ENCODE data around the gene RNF208. TPM values are rescaled to one million over a fixed set of nuclear protein-coding genes. Genes with fewer than 3 reads are reported as not detected.

The RNF208 gene
- polyA plus RNA-seq, 1 of the 3 experiments (the other 2 are of a cell fraction): 2.7 TPM

GRCh38 chr9:137225699-137226331, 3.8 kb upstream of the RNF208 start:
- ChIA-PET POLR2A (no interaction called here), CTCF (interaction anchor here (0.5 to 7.7 kb wide), 12 partner anchors 10 to 1134 kb away, joined by 3 to 95 read pairs (median 6); partner anchors contain the start of genes ANAPC2, DPP7, SAPCD2 and SSNA1)
- no peak overlapping the region for H2AFZ ChIP-seq (ENCODE audit: low read depth)
- no peaks in the 10 kb centered on the region for H3K79me2 ChIP-seq (ENCODE audit: insufficient read depth)
- DNase-seq: no peak
- no peaks in the 10 kb centered on the region for H3K9me2 ChIP-seq
- no peak overlapping the region for H3K4me2 ChIP-seq
- peaks cover 0 to 54% of the 10 kb centered on the region in 2 experiments; a peak in 1 of 4 replicates for H3K4me1 ChIP-seq (ENCODE audit: control insufficient read depth in 1 of 2, insufficient read depth in 2 of 2, low read depth in 1 of 2, low read length in 1 of 2)
- no peaks in the 10 kb centered on the region for H3K9me3 ChIP-seq
- H3F3A ChIP-seq (replicated peaks; ENCODE audit: insufficient read depth): peaks cover 16% of the 10 kb centered on the region
- H3K27ac ChIP-seq (ENCODE audit: low read depth in 2 of 2, low read length in 1 of 2): no peak overlapping the region; a peak in 1 of 4 replicates
- WGBS (ENCODE audit: low lambda C conversion rate): 100% methylated on average over 1 of the region's 21 CpGs
- no peak overlapping the region for H3K9ac ChIP-seq
- no peaks in the 10 kb centered on the region for H3K36me3 ChIP-seq (replicated peaks in 1 of 2; ENCODE audit: control insufficient read depth in 1 of 2, insufficient read depth in 2 of 2, low read length in 1 of 2)
- no peak overlapping the region for H3K4me3 ChIP-seq (ENCODE audit: low read depth in 2 of 2, low read length in 1 of 2)
- no peaks in the 10 kb centered on the region for H4K20me1 ChIP-seq (ENCODE audit: insufficient read depth)
- no peak for TF ChIP-seq SIN3A (IDR thresholded peaks at IDR 0.05; ENCODE audit: borderline replicate concordance, low read depth, low read length)
- TF ChIP-seq GATA2 (CRISPR knock-in tag; IDR thresholded peaks at IDR 0.05): no peak
- TF ChIP-seq NRF1 (IDR thresholded peaks at IDR 0.05; ENCODE audit: low read depth, low read length): no peak
- TF ChIP-seq RXRA (IDR thresholded peaks at IDR 0.05; ENCODE audit: borderline replicate concordance, low read depth): no peak
- no peak for TF ChIP-seq RFX5 (IDR thresholded peaks at IDR 0.05; ENCODE audit: low read length)
- no peaks in the 10 kb centered on the region for H3K27me3 ChIP-seq (ENCODE audit: insufficient read depth)

GRCh38 chr9:137224830-137225694, 3.0 kb upstream of the RNF208 start, which contains the start of gene CYSRT1:
Gene CYSRT1 (plus strand): TSS chr9:137225174. CDS start chr9:137225622, 448 bp downstream.
- H2AFZ ChIP-seq (ENCODE audit: low read depth): 0 out of 2 replicates have a peak within 1 kb of the TSS, but pooled peaks have one; percentile 91
- H3K36me3 ChIP-seq (replicated peaks in 1 of 2; ENCODE audit: control insufficient read depth in 1 of 2, insufficient read depth in 2 of 2, low read length in 1 of 2): no peaks in the 10 kb centered on the region
- H3K27ac ChIP-seq (ENCODE audit: low read depth in 2 of 2, low read length in 1 of 2): peak within 1 kb of the TSS; percentile 75 to 86; a peak in 2 of 4 replicates
- no peaks in the 10 kb centered on the region for H3K9me3 ChIP-seq
- H3K79me2 ChIP-seq (ENCODE audit: insufficient read depth): no peaks in the 10 kb centered on the region
- 51% methylated on average over 15 of the region's 23 CpGs for WGBS (ENCODE audit: low lambda C conversion rate)
- no peaks in the 10 kb centered on the region for H3K9me2 ChIP-seq
- ChIA-PET CTCF (interaction anchor here (0.6 to 7.7 kb wide), 10 partner anchors 9 to 196 kb away, joined by 3 to 95 read pairs (median 5); partner anchors contain the start of genes ANAPC2, NPDC1, SAPCD2 and SSNA1), POLR2A (interaction anchor here (3.4 kb wide), 1 partner anchor 16 kb away, joined by 18 read pairs; the partner anchor contains the start of gene TUBB4B)
- H3K4me2 ChIP-seq: peak within 1 kb of the TSS; percentile 99
- H4K20me1 ChIP-seq (ENCODE audit: insufficient read depth): no peaks in the 10 kb centered on the region
- peak within 1 kb of the TSS; percentile 69 to 92 for H3K4me3 ChIP-seq (ENCODE audit: low read depth in 2 of 2, low read length in 1 of 2)
- H3F3A ChIP-seq (replicated peaks; ENCODE audit: insufficient read depth): peaks cover 16% of the 10 kb centered on the region
- DNase-seq: no peak
- H3K4me1 ChIP-seq (ENCODE audit: control insufficient read depth in 1 of 2, insufficient read depth in 2 of 2, low read depth in 1 of 2, low read length in 1 of 2): peaks cover 0 to 54% of the 10 kb centered on the region in 2 experiments; a peak in 1 of 4 replicates
- no peaks in the 10 kb centered on the region for H3K27me3 ChIP-seq (ENCODE audit: insufficient read depth)
- H3K9ac ChIP-seq: peak within 1 kb of the TSS; percentile 82
- no peak for TF ChIP-seq CHD2 (IDR thresholded peaks at IDR 0.05; ENCODE audit: low read length, partially characterized antibody)
- TF ChIP-seq EP300 (IDR thresholded peaks at IDR 0.05; ENCODE audit: borderline replicate concordance in 1 of 2, low read depth in 1 of 2, low read length in 1 of 2): no peak
- no peak for TF ChIP-seq NFIC (IDR thresholded peaks at IDR 0.05; ENCODE audit: borderline replicate concordance)
- no peak for TF ChIP-seq TEAD4 (IDR thresholded peaks at IDR 0.05; ENCODE audit: borderline replicate concordance, insufficient read depth)
- TF ChIP-seq SIN3A (IDR thresholded peaks at IDR 0.05; ENCODE audit: borderline replicate concordance, low read depth, low read length): no peak
- no peak for TF ChIP-seq REST (IDR thresholded peaks at IDR 0.05; ENCODE audit: low read depth, low read length)
- no peak for TF ChIP-seq PBX3 (IDR thresholded peaks at IDR 0.05)
- no peak for TF ChIP-seq RAD21 (IDR thresholded peaks at IDR 0.05; ENCODE audit: low read length)
- no peak for TF ChIP-seq MXI1 (IDR thresholded peaks at IDR 0.05; ENCODE audit: low read depth, low read length)
- no peak for TF ChIP-seq TCF12 (IDR thresholded peaks at IDR 0.05)
- no peak for TF ChIP-seq NRF1 (IDR thresholded peaks at IDR 0.05; ENCODE audit: low read depth, low read length)
- no peak for TF ChIP-seq RCOR1 (IDR thresholded peaks at IDR 0.05; ENCODE audit: low read length)
- no peak for TF ChIP-seq FOXJ3 (CRISPR knock-in tag; IDR thresholded peaks at IDR 0.05)
- no peak for TF ChIP-seq JUND (IDR thresholded peaks at IDR 0.05)
- no peak for TF ChIP-seq TAF1 (IDR thresholded peaks at IDR 0.05; ENCODE audit: borderline replicate concordance, low read depth, low read length)
- TF ChIP-seq MAX (IDR thresholded peaks at IDR 0.05; ENCODE audit: low read depth): no peak
- TF ChIP-seq MEF2A (IDR thresholded peaks at IDR 0.05; ENCODE audit: borderline replicate concordance, low read depth): no peak

Data from SK-N-SH (cell line).